Neural cell (in vitro differentiated cells): ENCODE measurements around the gene SOCS3.

Experiments
- EP300 ChIP-seq: fragments of 450-650 bp; conservative IDR thresholded peaks from 2 replicates; pipeline ENCODE4 v1.6.1; 2014; ENCODE audit warnings: antibody characterized with exemption, mild to moderate bottlenecking, moderate library complexity; ENCODE audit not compliant: poor library complexity, severe bottlenecking
- EZH2 ChIP-seq: fragments of 200-600, 300-800 bp; shearing (Covaris generic), sonication (generic); IDR thresholded peaks from 2 replicates; pipeline ENCODE4 v1.6.1; 2014; ENCODE audit warnings: antibody characterized with exemption, low read length, borderline replicate concordance, mild to moderate bottlenecking; ENCODE audit not compliant: insufficient read depth, poor library complexity, severe bottlenecking
- MXI1 ChIP-seq: fragments of 450-650 bp; conservative IDR thresholded peaks from 2 replicates; pipeline ENCODE4 v1.6.1; 2014; ENCODE audit warnings: antibody characterized with exemption, mild to moderate bottlenecking; ENCODE audit not compliant: poor library complexity, severe bottlenecking
- POLR2AphosphoS5 ChIP-seq: IDR thresholded peaks from 2 replicates; pipeline ENCODE4 v1.6.1; 2012
- RAD21 ChIP-seq: fragments of 450-650 bp; conservative IDR thresholded peaks from 2 replicates; pipeline ENCODE4 v1.6.1; 2014; ENCODE audit warnings: antibody characterized with exemption, mild to moderate bottlenecking, moderate library complexity
- SMC3 ChIP-seq: fragments of 450-650 bp; conservative IDR thresholded peaks from 2 replicates; pipeline ENCODE4 v1.6.1; 2014; ENCODE audit warnings: antibody characterized with exemption, mild to moderate bottlenecking, moderate library complexity; ENCODE audit not compliant: poor library complexity
- TAF1 ChIP-seq: IDR thresholded peaks from 2 replicates; pipeline ENCODE4 v1.6.1; 2012; ENCODE audit warnings: low read depth
- TF ChIP-seq, protein P1 (sequence below): fragments of 450-650 bp; IDR thresholded peaks from 2 replicates; pipeline ENCODE4 v1.5.1; 2014; ENCODE audit warnings: antibody characterized with exemption, mild to moderate bottlenecking, moderate library complexity; ENCODE audit not compliant: poor library complexity, severe bottlenecking
- TF ChIP-seq, protein P2 (sequence below): IDR thresholded peaks from 2 replicates; pipeline ENCODE4 v1.6.1; 2012; ENCODE audit warnings: borderline replicate concordance

DNA sequence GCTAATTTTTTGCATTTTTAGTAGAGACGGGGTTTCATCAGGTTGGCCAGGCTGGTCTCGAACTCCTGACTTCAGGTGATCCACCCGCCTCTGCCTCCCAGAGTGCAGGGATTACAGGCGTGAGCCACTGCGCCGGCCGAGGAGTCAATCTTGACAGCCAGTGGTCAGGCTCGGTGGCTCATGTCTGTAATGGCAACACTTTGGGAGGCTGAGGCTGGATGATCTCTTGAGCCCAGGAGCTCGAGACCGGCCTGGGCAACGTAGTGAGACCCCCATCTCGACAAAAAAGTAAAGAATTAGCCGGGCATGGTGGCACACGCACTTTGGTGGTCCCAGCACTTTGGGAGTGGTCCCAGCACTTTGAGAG, 18.0 kb upstream of the SOCS3 start:
- TF ChIP-seq POLR2AphosphoS5 (no peak), RAD21 (no peak), MXI1 (no peak), SMC3 (no peak), EZH2 (no peak), EP300 (no peak), TAF1 (no peak)
- TF ChIP-seq, protein P1, sequence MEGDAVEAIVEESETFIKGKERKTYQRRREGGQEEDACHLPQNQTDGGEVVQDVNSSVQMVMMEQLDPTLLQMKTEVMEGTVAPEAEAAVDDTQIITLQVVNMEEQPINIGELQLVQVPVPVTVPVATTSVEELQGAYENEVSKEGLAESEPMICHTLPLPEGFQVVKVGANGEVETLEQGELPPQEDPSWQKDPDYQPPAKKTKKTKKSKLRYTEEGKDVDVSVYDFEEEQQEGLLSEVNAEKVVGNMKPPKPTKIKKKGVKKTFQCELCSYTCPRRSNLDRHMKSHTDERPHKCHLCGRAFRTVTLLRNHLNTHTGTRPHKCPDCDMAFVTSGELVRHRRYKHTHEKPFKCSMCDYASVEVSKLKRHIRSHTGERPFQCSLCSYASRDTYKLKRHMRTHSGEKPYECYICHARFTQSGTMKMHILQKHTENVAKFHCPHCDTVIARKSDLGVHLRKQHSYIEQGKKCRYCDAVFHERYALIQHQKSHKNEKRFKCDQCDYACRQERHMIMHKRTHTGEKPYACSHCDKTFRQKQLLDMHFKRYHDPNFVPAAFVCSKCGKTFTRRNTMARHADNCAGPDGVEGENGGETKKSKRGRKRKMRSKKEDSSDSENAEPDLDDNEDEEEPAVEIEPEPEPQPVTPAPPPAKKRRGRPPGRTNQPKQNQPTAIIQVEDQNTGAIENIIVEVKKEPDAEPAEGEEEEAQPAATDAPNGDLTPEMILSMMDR = no peak
- TF ChIP-seq, protein P2, sequence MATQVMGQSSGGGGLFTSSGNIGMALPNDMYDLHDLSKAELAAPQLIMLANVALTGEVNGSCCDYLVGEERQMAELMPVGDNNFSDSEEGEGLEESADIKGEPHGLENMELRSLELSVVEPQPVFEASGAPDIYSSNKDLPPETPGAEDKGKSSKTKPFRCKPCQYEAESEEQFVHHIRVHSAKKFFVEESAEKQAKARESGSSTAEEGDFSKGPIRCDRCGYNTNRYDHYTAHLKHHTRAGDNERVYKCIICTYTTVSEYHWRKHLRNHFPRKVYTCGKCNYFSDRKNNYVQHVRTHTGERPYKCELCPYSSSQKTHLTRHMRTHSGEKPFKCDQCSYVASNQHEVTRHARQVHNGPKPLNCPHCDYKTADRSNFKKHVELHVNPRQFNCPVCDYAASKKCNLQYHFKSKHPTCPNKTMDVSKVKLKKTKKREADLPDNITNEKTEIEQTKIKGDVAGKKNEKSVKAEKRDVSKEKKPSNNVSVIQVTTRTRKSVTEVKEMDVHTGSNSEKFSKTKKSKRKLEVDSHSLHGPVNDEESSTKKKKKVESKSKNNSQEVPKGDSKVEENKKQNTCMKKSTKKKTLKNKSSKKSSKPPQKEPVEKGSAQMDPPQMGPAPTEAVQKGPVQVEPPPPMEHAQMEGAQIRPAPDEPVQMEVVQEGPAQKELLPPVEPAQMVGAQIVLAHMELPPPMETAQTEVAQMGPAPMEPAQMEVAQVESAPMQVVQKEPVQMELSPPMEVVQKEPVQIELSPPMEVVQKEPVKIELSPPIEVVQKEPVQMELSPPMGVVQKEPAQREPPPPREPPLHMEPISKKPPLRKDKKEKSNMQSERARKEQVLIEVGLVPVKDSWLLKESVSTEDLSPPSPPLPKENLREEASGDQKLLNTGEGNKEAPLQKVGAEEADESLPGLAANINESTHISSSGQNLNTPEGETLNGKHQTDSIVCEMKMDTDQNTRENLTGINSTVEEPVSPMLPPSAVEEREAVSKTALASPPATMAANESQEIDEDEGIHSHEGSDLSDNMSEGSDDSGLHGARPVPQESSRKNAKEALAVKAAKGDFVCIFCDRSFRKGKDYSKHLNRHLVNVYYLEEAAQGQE = no peak
